GM23338 (cell line): ENCODE measurements around the gene FSD1. TPM values are rescaled to one million over a fixed set of nuclear protein-coding genes. Genes with fewer than 3 reads are reported as not detected.

ENCODE experiments used
- ATAC-seq: fragments of 200-7000 bp; cut with Tn5 transposase; 3 replicates; pipeline ENCODE4 v1.9.1; 2020
- DNase-seq: peaks from one replicate; pipeline ENCODE4 v3.0.0-alpha.2; 2015; ENCODE audit warnings: low spot score
- H2AFZ ChIP-seq: fragments of 200-600 bp; sonication (generic); 2 replicates; pipeline ENCODE4 v1.8.0; 2016; ENCODE audit warnings: antibody characterized with exemption, mild to moderate bottlenecking, moderate library complexity
- H3F3A ChIP-seq: fragments of 200-600 bp; sonication (generic); replicated peaks from 2 replicates; pipeline ENCODE4 v1.8.0; 2017; ENCODE audit warnings: antibody characterized with exemption, mixed run types, low read depth
- H3K27ac ChIP-seq: fragments of 200-600 bp; sonication (generic); 2 replicates; pipeline ENCODE4 v1.6.1; 2016; ENCODE audit warnings: low read depth
- H3K27me3 ChIP-seq: fragments of 200-600 bp; sonication (generic); 2 replicates; pipeline ENCODE4 v1.8.0; 2016; ENCODE audit warnings: mild to moderate bottlenecking, mixed run types, moderate library complexity; ENCODE audit not compliant: insufficient read depth
- H3K36me3 ChIP-seq: fragments of 200-600 bp; sonication (generic); 2 replicates; pipeline ENCODE4 v1.8.0; 2016; ENCODE audit warnings: mild to moderate bottlenecking; ENCODE audit not compliant: insufficient read depth
- H3K4me1 ChIP-seq: fragments of 200-600 bp; sonication (generic); 2 replicates; pipeline ENCODE4 v1.8.0; 2016; ENCODE audit warnings: mild to moderate bottlenecking, moderate library complexity; ENCODE audit not compliant: insufficient read depth
- H3K4me2 ChIP-seq: fragments of 200-600 bp; sonication (generic); 2 replicates; pipeline ENCODE4 v1.7.1; 2017; ENCODE audit warnings: mixed run types
- H3K4me3 ChIP-seq: fragments of 200-600 bp; sonication (generic); 2 replicates; pipeline ENCODE4 v1.6.1; 2016; ENCODE audit warnings: mixed run types
- H3K79me2 ChIP-seq: fragments of 200-600 bp; sonication (generic); replicated peaks from 2 replicates; pipeline ENCODE4 v1.8.0; 2017; ENCODE audit warnings: mild to moderate bottlenecking; ENCODE audit not compliant: insufficient read depth
- H3K9me2 ChIP-seq: fragments of 200-600 bp; sonication (generic); 2 replicates; pipeline ENCODE4 v1.8.0; 2017; ENCODE audit not compliant: insufficient read depth
- H4K20me1 ChIP-seq: fragments of 200-600 bp; sonication (generic); replicated peaks from 2 replicates; pipeline ENCODE4 v1.8.0; 2017; ENCODE audit warnings: mild to moderate bottlenecking; ENCODE audit not compliant: insufficient read depth
- H3K27ac Mint-ChIP-seq: 2 replicates; pipeline ENCODE4 v1.8.0; 2020; ENCODE audit warnings: inconsistent platforms, mild to moderate bottlenecking, moderate library complexity, mixed read lengths
- H3K27me3 Mint-ChIP-seq: 3 replicates; pipeline ENCODE4 v1.8.0; 2022; ENCODE audit warnings: low read depth, mild to moderate bottlenecking, moderate library complexity, mixed read lengths, inconsistent platforms; ENCODE audit not compliant: insufficient read depth, poor library complexity
- H3K36me3 Mint-ChIP-seq: 3 replicates; pipeline ENCODE4 v1.8.0; 2021; ENCODE audit warnings: low read depth, mild to moderate bottlenecking, inconsistent platforms, moderate library complexity, mixed read lengths
- H3K4me1 Mint-ChIP-seq: 3 replicates; pipeline ENCODE4 v1.8.0; 2020; ENCODE audit warnings: mild to moderate bottlenecking, inconsistent platforms, mixed read lengths
- H3K4me3 Mint-ChIP-seq: 3 replicates; pipeline ENCODE4 v1.8.0; 2021; ENCODE audit warnings: moderate library complexity, mild to moderate bottlenecking, inconsistent platforms, mixed read lengths
- H3K9me3 Mint-ChIP-seq: 3 replicates; pipeline ENCODE4 v1.8.0; 2020; ENCODE audit warnings: moderate library complexity, mild to moderate bottlenecking, inconsistent platforms, mixed read lengths
- CREB1 ChIP-seq: fragments of 250-450 bp; sonication (Bioruptor Pico); IDR thresholded peaks from 2 replicates; pipeline ENCODE4 v1.5.0; 2020; ENCODE audit warnings: low read depth, mild to moderate bottlenecking, moderate library complexity
- EZH2 ChIP-seq: fragments of 200-600 bp; sonication (generic); IDR thresholded peaks from one replicate; pipeline ENCODE4 v1.8.0; 2017; ENCODE audit warnings: antibody characterized with exemption, mild to moderate bottlenecking, low read depth; ENCODE audit not compliant: unreplicated experiment
- EZH2phosphoT487 ChIP-seq: fragments of 200-600 bp; sonication (generic); IDR thresholded peaks from one replicate; pipeline ENCODE4 v1.8.1; 2018; ENCODE audit warnings: antibody characterized with exemption; ENCODE audit not compliant: unreplicated experiment
- JUNB ChIP-seq: IDR thresholded peaks from one replicate; pipeline ENCODE4 v1.6.1; 2016; ENCODE audit warnings: antibody characterized with exemption; ENCODE audit not compliant: unreplicated experiment
- STAT1 ChIP-seq: IDR thresholded peaks from one replicate; pipeline ENCODE4 v1.6.1; 2016; ENCODE audit warnings: antibody characterized with exemption; ENCODE audit not compliant: unreplicated experiment
- ZNF114 ChIP-seq: fragments of 250-450 bp; sonication (Bioruptor Pico); IDR thresholded peaks from 2 replicates; pipeline ENCODE4 v1.5.0; 2020; ENCODE audit warnings: mild to moderate bottlenecking, moderate library complexity
- ZNF331 ChIP-seq: fragments of 250-450 bp; sonication (Bioruptor Pico); IDR thresholded peaks from 2 replicates; pipeline ENCODE4 v1.5.0; 2020; ENCODE audit warnings: low read depth, mild to moderate bottlenecking, moderate library complexity
- polyA plus RNA-seq: library from polyadenylated mRNA; unstranded; fragments of >200 nt; fragmentation: Nextera tagmentation; extraction: Ambion mirVana; gene quantifications from 2 replicates; pipeline ENCODE4 v1.2.1, GENCODE V29; 2016
- total RNA-seq: library from RNA; depleted of rRNA; stranded (reverse); fragments of >200 nt; shearing (Covaris generic); gene quantifications from 2 replicates; pipeline ENCODE4 v1.2.3, GENCODE V29; 2014
- TF ChIP-seq, protein P1 (sequence below), 2 experiments: fragments of 200-600 bp in 1 of 2; sonication (generic) in 1 of 2; conservative IDR thresholded peaks; 2 replicates each; pipeline versions ENCODE4 v1.5.1 to v1.6.1; 2016 to 2017; ENCODE audit warnings: antibody characterized with exemption in 2 of 2, low read depth in 2 of 2, mild to moderate bottlenecking in 2 of 2, moderate library complexity in 1 of 2
- TF ChIP-seq, protein P2 (sequence below): IDR thresholded peaks from 2 replicates; pipeline ENCODE4 v1.6.1; 2016; ENCODE audit warnings: antibody characterized with exemption
- TF ChIP-seq, protein P3 (sequence below): IDR thresholded peaks from one replicate; pipeline ENCODE4 v1.6.1; 2018; ENCODE audit warnings: antibody characterized with exemption; ENCODE audit not compliant: unreplicated experiment

The FSD1 gene
- total and polyA plus RNA-seq, 2 experiments from 2014 or later, result 50.7 to 82.9 TPM

DNA sequence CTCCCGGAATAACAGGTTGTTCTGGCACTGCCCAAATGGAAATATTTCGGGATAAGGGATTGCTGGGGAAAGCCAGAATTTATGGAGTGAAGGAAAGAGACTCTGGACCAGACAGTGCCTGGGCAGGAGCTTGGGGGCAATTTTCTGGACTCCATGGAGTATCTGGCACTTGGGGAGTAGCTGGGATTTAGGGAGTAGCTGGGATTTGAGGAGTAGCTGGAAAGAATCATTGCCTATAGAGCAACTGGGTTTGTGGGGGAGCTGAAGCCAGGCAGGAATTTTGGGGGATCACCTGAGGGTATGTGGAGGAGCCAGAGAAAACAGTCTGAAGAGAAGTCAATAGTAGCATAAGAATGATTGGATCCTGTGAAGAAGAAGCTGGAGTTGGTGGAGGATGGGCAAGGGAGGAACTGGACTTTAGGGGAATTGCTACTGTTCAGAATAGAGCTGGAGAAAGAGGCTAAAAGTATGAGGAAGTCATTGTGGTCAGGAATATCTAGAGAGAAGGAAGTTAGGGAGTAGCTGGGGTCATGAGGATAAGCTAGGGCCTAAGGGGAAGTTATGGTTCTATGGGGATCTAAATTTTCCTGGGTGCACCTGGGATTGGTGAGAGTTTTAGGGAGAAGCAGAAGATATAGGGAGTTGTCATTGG, 14.8 kb downstream of the FSD1 start (continued):
- TF ChIP-seq, protein P1, sequence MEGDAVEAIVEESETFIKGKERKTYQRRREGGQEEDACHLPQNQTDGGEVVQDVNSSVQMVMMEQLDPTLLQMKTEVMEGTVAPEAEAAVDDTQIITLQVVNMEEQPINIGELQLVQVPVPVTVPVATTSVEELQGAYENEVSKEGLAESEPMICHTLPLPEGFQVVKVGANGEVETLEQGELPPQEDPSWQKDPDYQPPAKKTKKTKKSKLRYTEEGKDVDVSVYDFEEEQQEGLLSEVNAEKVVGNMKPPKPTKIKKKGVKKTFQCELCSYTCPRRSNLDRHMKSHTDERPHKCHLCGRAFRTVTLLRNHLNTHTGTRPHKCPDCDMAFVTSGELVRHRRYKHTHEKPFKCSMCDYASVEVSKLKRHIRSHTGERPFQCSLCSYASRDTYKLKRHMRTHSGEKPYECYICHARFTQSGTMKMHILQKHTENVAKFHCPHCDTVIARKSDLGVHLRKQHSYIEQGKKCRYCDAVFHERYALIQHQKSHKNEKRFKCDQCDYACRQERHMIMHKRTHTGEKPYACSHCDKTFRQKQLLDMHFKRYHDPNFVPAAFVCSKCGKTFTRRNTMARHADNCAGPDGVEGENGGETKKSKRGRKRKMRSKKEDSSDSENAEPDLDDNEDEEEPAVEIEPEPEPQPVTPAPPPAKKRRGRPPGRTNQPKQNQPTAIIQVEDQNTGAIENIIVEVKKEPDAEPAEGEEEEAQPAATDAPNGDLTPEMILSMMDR (conservative IDR thresholded peaks at IDR 0.05; ENCODE audit: low read depth in 2 of 2), result no peak
- TF ChIP-seq, protein P2, sequence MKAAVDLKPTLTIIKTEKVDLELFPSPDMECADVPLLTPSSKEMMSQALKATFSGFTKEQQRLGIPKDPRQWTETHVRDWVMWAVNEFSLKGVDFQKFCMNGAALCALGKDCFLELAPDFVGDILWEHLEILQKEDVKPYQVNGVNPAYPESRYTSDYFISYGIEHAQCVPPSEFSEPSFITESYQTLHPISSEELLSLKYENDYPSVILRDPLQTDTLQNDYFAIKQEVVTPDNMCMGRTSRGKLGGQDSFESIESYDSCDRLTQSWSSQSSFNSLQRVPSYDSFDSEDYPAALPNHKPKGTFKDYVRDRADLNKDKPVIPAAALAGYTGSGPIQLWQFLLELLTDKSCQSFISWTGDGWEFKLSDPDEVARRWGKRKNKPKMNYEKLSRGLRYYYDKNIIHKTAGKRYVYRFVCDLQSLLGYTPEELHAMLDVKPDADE, result no peak
- no peak for TF ChIP-seq JUNB
- TF ChIP-seq ZNF331 (CRISPR knock-in tag), result no peak
- TF ChIP-seq EZH2phosphoT487, result no peak
- TF ChIP-seq EZH2, result no peak
- no peak for TF ChIP-seq CREB1 (CRISPR knock-in tag)
- TF ChIP-seq, protein P3, sequence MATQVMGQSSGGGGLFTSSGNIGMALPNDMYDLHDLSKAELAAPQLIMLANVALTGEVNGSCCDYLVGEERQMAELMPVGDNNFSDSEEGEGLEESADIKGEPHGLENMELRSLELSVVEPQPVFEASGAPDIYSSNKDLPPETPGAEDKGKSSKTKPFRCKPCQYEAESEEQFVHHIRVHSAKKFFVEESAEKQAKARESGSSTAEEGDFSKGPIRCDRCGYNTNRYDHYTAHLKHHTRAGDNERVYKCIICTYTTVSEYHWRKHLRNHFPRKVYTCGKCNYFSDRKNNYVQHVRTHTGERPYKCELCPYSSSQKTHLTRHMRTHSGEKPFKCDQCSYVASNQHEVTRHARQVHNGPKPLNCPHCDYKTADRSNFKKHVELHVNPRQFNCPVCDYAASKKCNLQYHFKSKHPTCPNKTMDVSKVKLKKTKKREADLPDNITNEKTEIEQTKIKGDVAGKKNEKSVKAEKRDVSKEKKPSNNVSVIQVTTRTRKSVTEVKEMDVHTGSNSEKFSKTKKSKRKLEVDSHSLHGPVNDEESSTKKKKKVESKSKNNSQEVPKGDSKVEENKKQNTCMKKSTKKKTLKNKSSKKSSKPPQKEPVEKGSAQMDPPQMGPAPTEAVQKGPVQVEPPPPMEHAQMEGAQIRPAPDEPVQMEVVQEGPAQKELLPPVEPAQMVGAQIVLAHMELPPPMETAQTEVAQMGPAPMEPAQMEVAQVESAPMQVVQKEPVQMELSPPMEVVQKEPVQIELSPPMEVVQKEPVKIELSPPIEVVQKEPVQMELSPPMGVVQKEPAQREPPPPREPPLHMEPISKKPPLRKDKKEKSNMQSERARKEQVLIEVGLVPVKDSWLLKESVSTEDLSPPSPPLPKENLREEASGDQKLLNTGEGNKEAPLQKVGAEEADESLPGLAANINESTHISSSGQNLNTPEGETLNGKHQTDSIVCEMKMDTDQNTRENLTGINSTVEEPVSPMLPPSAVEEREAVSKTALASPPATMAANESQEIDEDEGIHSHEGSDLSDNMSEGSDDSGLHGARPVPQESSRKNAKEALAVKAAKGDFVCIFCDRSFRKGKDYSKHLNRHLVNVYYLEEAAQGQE, result no peak

DNA sequence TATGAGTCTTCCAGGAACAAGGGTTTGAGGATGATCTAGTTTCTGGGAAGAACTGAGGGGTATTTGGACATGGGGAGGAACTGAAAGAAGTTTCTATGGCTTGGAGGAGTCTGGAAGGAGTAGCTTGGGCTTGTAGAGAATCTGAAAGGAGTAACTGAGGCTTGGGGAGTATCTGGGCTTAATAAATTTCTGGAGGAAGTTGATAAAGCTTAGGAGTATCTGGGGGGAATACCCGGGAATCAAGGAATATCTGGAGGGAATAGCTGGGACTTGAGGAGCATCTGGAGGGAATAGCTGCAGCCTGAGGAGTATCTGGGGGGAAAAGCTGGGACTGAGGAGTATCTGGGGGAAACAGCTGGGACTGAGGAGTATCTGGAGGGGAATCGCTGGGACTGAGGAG, 16.0 kb downstream of the FSD1 start:
- Histone ChIP-seq H3K36me3 (peaks cover 3% of the 10 kb centered on the region; the same call in 1 of the 2 replicates), H3K4me3 (no peak overlapping the region), H4K20me1 (no peaks in the 10 kb centered on the region; the same call in 1 of the 2 replicates), H3K4me2 (no peak overlapping the region), H3K27ac (no peak overlapping the region), H3K27me3 (no peaks in the 10 kb centered on the region), H3K79me2 (no peaks in the 10 kb centered on the region), H2AFZ (no peak overlapping the region), H3K9me2 (no peaks in the 10 kb centered on the region), H3K4me1 (no peaks in the 10 kb centered on the region), H3F3A (no peaks in the 10 kb centered on the region)
- Mint-ChIP-seq H3K27ac (no peak overlapping the region), H3K36me3 (peaks cover 70% of the 10 kb centered on the region), H3K9me3 (peaks cover 30% of the 10 kb centered on the region), H3K4me1 (no peaks in the 10 kb centered on the region), H3K4me3 (no peak overlapping the region; the same call in 2 of the 3 replicates), H3K27me3 (peaks cover 19% of the 10 kb centered on the region)
- DNase-seq, result no peak
- no peak for ATAC-seq
- TF ChIP-seq STAT1 (no peak), JUNB (no peak), ZNF114 (no peak)
- TF ChIP-seq, protein P2, result no peak
- TF ChIP-seq, protein P1 (conservative IDR thresholded peaks at IDR 0.05; ENCODE audit: low read depth in 2 of 2), result no peak
